ENCODE results near the gene CR1. TPM values are rescaled to one million over a fixed set of nuclear protein-coding genes. Genes with fewer than 3 reads are reported as not detected.

CR1 gene
- total RNA-seq, 4 donors from 2014 or later, result 1.5 to 12.0 (median 3.3) TPM

DNA sequence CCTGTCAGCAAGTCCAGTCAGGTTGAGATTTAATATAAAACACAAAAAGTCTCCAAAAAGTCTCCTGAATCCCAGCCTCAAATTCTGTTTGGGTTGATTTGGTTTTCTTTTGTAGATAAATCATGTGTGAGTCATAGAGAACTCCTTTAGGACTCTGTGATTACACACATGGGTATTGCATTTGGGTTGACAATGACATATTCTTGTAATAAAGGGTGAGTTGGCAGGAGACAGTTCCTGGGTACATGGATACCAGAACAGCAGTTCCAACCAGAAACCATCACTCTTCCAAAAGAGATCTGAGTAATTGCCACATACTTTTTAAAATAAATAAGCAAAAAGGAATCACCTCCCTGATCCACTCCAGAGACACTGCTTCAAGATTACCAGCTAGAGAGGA is 32.9 kb upstream of the CR1 start:
- H3K36me3 ChIP-seq, result no peaks in the 10 kb centered on the region
- H3K9me3 ChIP-seq, result no peaks in the 10 kb centered on the region
- H3K4me1 ChIP-seq, result no peaks in the 10 kb centered on the region
- in situ Hi-C loops (cut with MboI; ENCODE audit: low pct_ligation_motif_present in 1 of 4, low pct_unique_long_range_greater_than_20kb in 1 of 4, low sequenced_read_pairs in 3 of 4) (no loop called here), intact Hi-C loops (cut with DNase I; ENCODE audit: low total_unique reads) (no loop called here)
- peaks cover 23% of the 10 kb centered on the region for H3K27me3 ChIP-seq
- DNase-seq, result no peak
- no peak overlapping the region for H3K4me3 ChIP-seq
- TF ChIP-seq POLR2A (IDR thresholded peaks at IDR 0.05), result no peak
- no peak for TF ChIP-seq EP300 (IDR thresholded peaks at IDR 0.05; ENCODE audit: low read depth)
- no peak for TF ChIP-seq POLR2AphosphoS5 (IDR thresholded peaks at IDR 0.05)
- TF ChIP-seq, protein P1, sequence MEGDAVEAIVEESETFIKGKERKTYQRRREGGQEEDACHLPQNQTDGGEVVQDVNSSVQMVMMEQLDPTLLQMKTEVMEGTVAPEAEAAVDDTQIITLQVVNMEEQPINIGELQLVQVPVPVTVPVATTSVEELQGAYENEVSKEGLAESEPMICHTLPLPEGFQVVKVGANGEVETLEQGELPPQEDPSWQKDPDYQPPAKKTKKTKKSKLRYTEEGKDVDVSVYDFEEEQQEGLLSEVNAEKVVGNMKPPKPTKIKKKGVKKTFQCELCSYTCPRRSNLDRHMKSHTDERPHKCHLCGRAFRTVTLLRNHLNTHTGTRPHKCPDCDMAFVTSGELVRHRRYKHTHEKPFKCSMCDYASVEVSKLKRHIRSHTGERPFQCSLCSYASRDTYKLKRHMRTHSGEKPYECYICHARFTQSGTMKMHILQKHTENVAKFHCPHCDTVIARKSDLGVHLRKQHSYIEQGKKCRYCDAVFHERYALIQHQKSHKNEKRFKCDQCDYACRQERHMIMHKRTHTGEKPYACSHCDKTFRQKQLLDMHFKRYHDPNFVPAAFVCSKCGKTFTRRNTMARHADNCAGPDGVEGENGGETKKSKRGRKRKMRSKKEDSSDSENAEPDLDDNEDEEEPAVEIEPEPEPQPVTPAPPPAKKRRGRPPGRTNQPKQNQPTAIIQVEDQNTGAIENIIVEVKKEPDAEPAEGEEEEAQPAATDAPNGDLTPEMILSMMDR (IDR thresholded peaks at IDR 0.05), result no peak
- H3K27ac ChIP-seq, result no peak overlapping the region

- H3K4me3 ChIP-seq, result no peak overlapping the region
- no peak for DNase-seq
- no peak overlapping the region for H3K27ac ChIP-seq
- in situ Hi-C loops (cut with MboI; ENCODE audit: low pct_ligation_motif_present in 1 of 4, low pct_unique_long_range_greater_than_20kb in 1 of 4, low sequenced_read_pairs in 3 of 4) (no loop called here), intact Hi-C loops (cut with DNase I; ENCODE audit: low total_unique reads) (no loop called here)
- no peaks in the 10 kb centered on the region for H3K4me1 ChIP-seq
- TF ChIP-seq POLR2AphosphoS5 (IDR thresholded peaks at IDR 0.05), result no peak
- TF ChIP-seq EP300 (IDR thresholded peaks at IDR 0.05; ENCODE audit: low read depth), result no peak
- TF ChIP-seq, protein P1 (IDR thresholded peaks at IDR 0.05), result no peak
- 86 to 87% methylated on average over 3 of the region's 3 CpGs for WGBS, 2 donors (ENCODE audit: low coverage in 1 of 2)
- peaks cover 28% of the 10 kb centered on the region for H3K27me3 ChIP-seq
- H3K36me3 ChIP-seq, result no peaks in the 10 kb centered on the region
- H3K9me3 ChIP-seq, result no peaks in the 10 kb centered on the region
These were observed 32.4 kb upstream of the CR1 start for GRCh38 chr1:207463571-207463970.

DNA sequence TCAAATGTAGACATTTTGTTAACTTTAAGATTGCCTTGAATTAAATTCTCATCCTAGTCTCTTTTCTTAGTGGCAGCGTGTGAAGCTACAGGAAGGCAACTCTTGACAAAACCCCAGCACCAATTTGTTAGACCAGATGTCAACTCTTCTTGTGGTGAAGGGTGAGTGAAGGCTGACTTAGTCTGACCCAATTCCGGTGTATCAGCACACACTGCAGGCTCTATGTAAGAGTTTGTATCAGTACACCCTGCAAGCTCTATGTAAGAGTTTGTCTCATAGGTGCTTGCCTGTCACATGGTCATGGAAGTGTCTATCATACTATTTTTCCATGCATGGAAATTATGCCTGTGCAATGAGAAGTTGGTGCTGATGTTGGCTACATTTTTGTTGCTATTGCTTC is 25.0 kb upstream of the CR1 start:
- TF ChIP-seq POLR2A (IDR thresholded peaks at IDR 0.05), result no peak
- no peak for TF ChIP-seq POLR2AphosphoS5 (IDR thresholded peaks at IDR 0.05)
- TF ChIP-seq, protein P1 (IDR thresholded peaks at IDR 0.05), result no peak
- TF ChIP-seq EP300 (IDR thresholded peaks at IDR 0.05; ENCODE audit: low read depth), result no peak
- Histone ChIP-seq H3K36me3 (no peaks in the 10 kb centered on the region), H3K4me3 (no peak overlapping the region), H3K9me3 (no peaks in the 10 kb centered on the region), H3K27ac (no peak overlapping the region), H3K27me3 (peaks cover 19% of the 10 kb centered on the region), H3K4me1 (no peaks in the 10 kb centered on the region)
- DNase-seq, result no peak
- in situ Hi-C loops (cut with MboI; ENCODE audit: low pct_ligation_motif_present in 1 of 4, low pct_unique_long_range_greater_than_20kb in 1 of 4, low sequenced_read_pairs in 3 of 4), result no loop called here
- WGBS, 2 donors (ENCODE audit: low coverage in 1 of 2), result 100% methylated on average over 2 of the region's 2 CpGs; no CpG with 5 or more reads in 1 of the 2 donors
- intact Hi-C loops (cut with DNase I; ENCODE audit: low total_unique reads), result loop anchor here (5.0 kb wide), 1 partner anchor 609 kb away; no protein-coding TSS in a partner anchor

DNA sequence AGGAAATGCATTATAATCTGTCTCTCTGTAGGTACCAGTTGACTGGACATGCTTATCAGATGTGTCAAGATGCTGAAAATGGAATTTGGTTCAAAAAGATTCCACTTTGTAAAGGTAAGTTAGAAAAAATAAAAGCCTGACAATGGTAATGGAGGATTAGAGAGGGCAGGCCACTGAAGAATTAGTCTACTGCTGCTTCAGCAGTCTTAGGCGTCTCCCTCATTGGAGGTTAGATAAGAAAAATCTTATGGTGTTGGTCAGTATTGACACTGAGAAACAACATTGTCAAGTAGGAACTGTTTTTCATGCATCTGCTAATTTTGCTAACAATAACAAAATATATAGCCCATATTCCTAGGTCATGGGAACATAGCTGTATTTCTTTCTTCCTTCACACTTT is 21.7 kb upstream of the CR1 start:
- H3K27ac ChIP-seq, result no peak overlapping the region
- no peak for DNase-seq
- no peaks in the 10 kb centered on the region for H3K27me3 ChIP-seq
- no peaks in the 10 kb centered on the region for H3K9me3 ChIP-seq
- no peak overlapping the region for H3K4me3 ChIP-seq
- no peaks in the 10 kb centered on the region for H3K36me3 ChIP-seq
- 95 to 100% methylated on average over 1 of the region's 1 CpG for WGBS, 2 donors (ENCODE audit: low coverage in 1 of 2)
- in situ Hi-C loops (cut with MboI; ENCODE audit: low pct_ligation_motif_present in 1 of 4, low pct_unique_long_range_greater_than_20kb in 1 of 4, low sequenced_read_pairs in 3 of 4) (no loop called here), intact Hi-C loops (cut with DNase I; ENCODE audit: low total_unique reads) (loop anchor here (5.0 kb wide), 1 partner anchor 612 kb away; no protein-coding TSS in a partner anchor)
- TF ChIP-seq POLR2A (IDR thresholded peaks at IDR 0.05) (no peak), EP300 (IDR thresholded peaks at IDR 0.05; ENCODE audit: low read depth) (no peak), POLR2AphosphoS5 (IDR thresholded peaks at IDR 0.05) (no peak)
- TF ChIP-seq, protein P1 (IDR thresholded peaks at IDR 0.05), result no peak
- no peaks in the 10 kb centered on the region for H3K4me1 ChIP-seq

Data from transverse colon (tissue), 4 donors.